ENCODE data around the gene KLHDC4. TPM values are rescaled to one million over a fixed set of nuclear protein-coding genes. Genes with fewer than 3 reads are reported as not detected.
"Not testable (repeated sequence)": the region's sequence is repeated elsewhere in the genome, so short reads cannot be mapped to it uniquely, and the experiment has no call there.

KLHDC4 gene
- 10 to 100 TPM; 11.6 to 22.7 (median 14.4) TPM for total RNA-seq
- long read RNA-seq, partial matches to known transcripts = 1 of 2 reads
- long read RNA-seq, other reads (novel, unspliced or antisense) = 0 of 2 reads

- TF ChIP-seq POLR2A (IDR thresholded peaks at IDR 0.05) = peak; percentile 75
- TF ChIP-seq CTCF (IDR thresholded peaks at IDR 0.05) = no peak
- Histone ChIP-seq H3K27ac (peak within 1 kb of the TSS; percentile 62 to 86 (median 82)), H3K4me1 (peaks cover 0 to 10% (median 3%) of the 10 kb centered on the region in 4 donors), H3K27me3 (no peaks in the 10 kb centered on the region), H3K4me3 (peak within 1 kb of the TSS; percentile 82 to 95 (median 95)), H3K9me3 (no peaks in the 10 kb centered on the region), H3K36me3 (peaks cover 0 to 18% (median 0%) of the 10 kb centered on the region in 4 donors)
- ATAC-seq (peak; percentile 90 to 96 (median 95)), DNase-seq (peak; percentile 89 to 93 (median 93))
- 1% methylated on average over 16 of the region's 60 CpGs for WGBS (ENCODE audit: insufficient coverage, low coverage, low lambda C conversion rate, missing lambda C conversion rate)
- intact Hi-C loops (cut with DNase I) = no loop called here
Measured at GRCh38 chr16:87765776-87766484, at the start of gene KLHDC4. Gene KLHDC4 (minus strand): TSS chr16:87765986. CDS start chr16:87765890, 96 bp downstream.

- no peaks in the 10 kb centered on the region for H3K27me3 ChIP-seq
- WGBS (ENCODE audit: insufficient coverage, low coverage, low lambda C conversion rate, missing lambda C conversion rate) = 25% methylated on average over 1 of the region's 5 CpGs
- peak; percentile 63 to 95 (median 88) for ATAC-seq
Measured at GRCh38 chr16:87815567-87815966, 49.8 kb upstream of the KLHDC4 start.

GRCh38 chr16:87812200-87812656, 46.4 kb upstream of the KLHDC4 start:
- intact Hi-C loops (cut with DNase I) = no loop called here
- H3K4me1 ChIP-seq = no peaks in the 10 kb centered on the region
- no peaks in the 10 kb centered on the region for H3K9me3 ChIP-seq
- TF ChIP-seq POLR2A (IDR thresholded peaks at IDR 0.05) = no peak
- TF ChIP-seq CTCF (IDR thresholded peaks at IDR 0.05) = no peak
- H3K27ac ChIP-seq = no peak overlapping the region
- H3K27me3 ChIP-seq = no peaks in the 10 kb centered on the region
- H3K4me3 ChIP-seq = no peak overlapping the region
- 45% methylated on average over 2 of the region's 10 CpGs for WGBS (ENCODE audit: insufficient coverage, low coverage, low lambda C conversion rate, missing lambda C conversion rate)
- peak in 1 of 4 donors; percentile 23 for ATAC-seq
- H3K36me3 ChIP-seq = no peaks in the 10 kb centered on the region
- DNase-seq = no peak

More at GRCh38 chr16:87815567-87815966, 49.8 kb upstream of the KLHDC4 start:
- H3K36me3 ChIP-seq = no peaks in the 10 kb centered on the region
- TF ChIP-seq POLR2A (IDR thresholded peaks at IDR 0.05) = no peak
- TF ChIP-seq CTCF (IDR thresholded peaks at IDR 0.05) = peak; percentile 31 to 49 (median 36)
- intact Hi-C loops (cut with DNase I) = no loop called here
- peak in 1 of 3 donors; percentile 55 for DNase-seq
- no peak overlapping the region for H3K27ac ChIP-seq
- H3K9me3 ChIP-seq = no peaks in the 10 kb centered on the region
- no peaks in the 10 kb centered on the region for H3K4me1 ChIP-seq
- no peak overlapping the region for H3K4me3 ChIP-seq

- H3K4me1 ChIP-seq; H3K4me3 ChIP-seq; ATAC-seq; DNase-seq; H3K27me3 ChIP-seq; H3K36me3 ChIP-seq; H3K9me3 ChIP-seq; intact Hi-C loops (cut with DNase I); H3K27ac ChIP-seq: not testable (repeated sequence)
- 83% methylated on average over 1 of the region's 1 CpG for WGBS (ENCODE audit: insufficient coverage, low coverage, low lambda C conversion rate, missing lambda C conversion rate)
Measured at GRCh38 chr16:87811454-87811853, 45.7 kb upstream of the KLHDC4 start.
